Astrocyte of the spinal cord (primary cell): Measurements from ENCODE around the gene C5orf47.

Experiments used
- DNase-seq: peaks from one replicate; pipeline ENCODE4 v3.0.0; 2011; ENCODE audit warnings: low read depth, low spot score
- H3K4me3 ChIP-seq: 2 replicates; pipeline ENCODE4 v1.5.1; 2011; ENCODE audit warnings: low read depth, mild to moderate bottlenecking, low read length, moderate library complexity
- CTCF ChIP-seq: IDR thresholded peaks from 2 replicates; pipeline ENCODE4 v1.5.1; 2012; ENCODE audit warnings: low read depth, mild to moderate bottlenecking, low read length, inconsistent platforms
- in situ Hi-C: cut with HindIII; loops from 2 replicates; pipeline ENCODE4 v1.10.0; 2017; ENCODE audit warnings: low sequenced_read_pairs

Gene C5orf47

GRCh38 chr5:173969167-173970049, 19.6 kb upstream of the C5orf47 start:
- in situ Hi-C loops = no loop called here
- TF ChIP-seq CTCF = no peak
- DNase-seq = peak; percentile 49
- H3K4me3 ChIP-seq = no peak overlapping the region

- H3K4me3 ChIP-seq = no peak overlapping the region
- no peak for DNase-seq
- no peak for TF ChIP-seq CTCF
- in situ Hi-C loops = no loop called here
Measured at GRCh38 chr5:173970878-173971650, 17.9 kb upstream of the C5orf47 start.

GRCh38 chr5:173971681-173972345, 17.2 kb upstream of the C5orf47 start:
- H3K4me3 ChIP-seq = no peak overlapping the region
- no peak for DNase-seq
- no peak for TF ChIP-seq CTCF
- in situ Hi-C loops = no loop called here

- DNase-seq = peak; percentile 4
- in situ Hi-C loops = no loop called here
- TF ChIP-seq CTCF = no peak
- peak overlapping the region; percentile 44 for H3K4me3 ChIP-seq
Measured at GRCh38 chr5:173972607-173972924, 16.4 kb upstream of the C5orf47 start.

GRCh38 chr5:173972925-173973615, 15.9 kb upstream of the C5orf47 start:
- DNase-seq = peak; percentile 82
- in situ Hi-C loops = no loop called here
- H3K4me3 ChIP-seq = peak overlapping the region; percentile 44
- TF ChIP-seq CTCF = peak; percentile 87

- no peak for DNase-seq
- no peak for TF ChIP-seq CTCF
- in situ Hi-C loops = no loop called here
- H3K4me3 ChIP-seq = peak overlapping the region; percentile 44
Measured at GRCh38 chr5:173973616-173973969, 15.4 kb upstream of the C5orf47 start.
